Stimulated activated CD8-positive, alpha-beta memory T cell treated with anti-CD3 and anti-CD28 coated beads, Interleukin-15, amount 100 ng/mL, for 1 hour (primary cell): ENCODE data around the gene FRA10AC1.
"Not testable (repeated sequence)": the region's sequence is repeated elsewhere in the genome, so short reads cannot be mapped to it uniquely, and the experiment has no call there.

Experiments
- DNase-seq: peaks from one replicate; pipeline ENCODE4 v3.0.0-alpha.2; 2020; ENCODE audit warnings: low read depth

FRA10AC1 gene

DNA sequence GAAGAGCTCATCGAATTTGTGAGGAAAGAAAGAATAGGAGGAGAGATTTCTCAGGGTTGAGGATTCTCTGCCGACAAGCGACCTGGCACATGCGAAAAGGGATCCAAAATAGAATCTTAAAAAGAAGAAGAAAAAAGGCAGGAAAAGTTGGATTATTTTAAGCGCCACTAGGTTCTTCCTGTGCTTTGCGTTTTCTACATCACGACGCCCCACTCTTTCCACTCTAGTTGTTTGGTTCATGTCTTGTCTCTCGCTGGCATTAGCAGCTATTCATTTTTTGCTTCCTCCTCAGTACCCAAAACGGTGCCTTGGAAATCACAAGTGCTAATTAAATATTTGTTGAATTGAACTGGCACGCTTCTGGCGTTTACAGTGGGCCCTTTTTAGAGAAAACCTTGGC lies 674 bp upstream of the FRA10AC1 start:
- no peak for DNase-seq

DNA sequence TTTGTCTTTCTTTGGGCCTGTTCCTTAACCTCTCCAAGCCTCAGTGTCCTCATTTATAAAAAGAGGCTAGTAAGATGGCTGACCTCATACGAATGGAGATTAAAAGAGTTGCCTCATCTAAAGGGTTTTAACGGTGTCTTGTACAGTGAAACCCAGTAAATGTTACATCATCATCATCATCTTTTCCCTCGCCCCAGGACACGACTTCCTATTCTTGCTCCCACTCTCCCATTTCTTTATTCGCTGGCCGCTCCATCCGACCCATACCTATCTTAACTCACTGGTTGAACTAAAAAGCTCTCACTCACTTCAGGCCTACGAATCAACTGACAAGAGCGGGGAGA lies 554 bp downstream of the FRA10AC1 start:
- DNase-seq: no peak

DNA sequence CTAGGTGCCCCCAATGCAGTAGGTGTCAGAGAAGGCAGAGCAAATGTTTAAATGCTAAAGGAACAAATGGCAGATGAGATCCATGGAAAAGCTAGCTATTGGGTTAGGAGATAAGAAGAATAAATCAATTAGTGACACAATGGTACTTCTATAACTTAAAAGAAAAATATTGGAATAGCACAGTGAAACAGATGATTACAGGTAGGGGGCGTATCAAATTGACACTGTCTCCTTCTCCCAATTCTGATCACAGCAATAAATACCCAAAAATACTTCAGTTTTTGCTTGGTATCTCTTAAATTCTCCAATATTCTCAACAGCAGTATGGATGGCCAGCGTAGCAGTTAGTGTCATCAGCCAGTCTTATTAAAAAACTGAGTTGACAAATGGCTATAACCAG lies 5.2 kb downstream of the FRA10AC1 start:
- no peak for DNase-seq

- not testable (repeated sequence) for DNase-seq
Observed at GRCh38 chr10:93696582-93696981, 5.8 kb downstream of the FRA10AC1 start.

DNA sequence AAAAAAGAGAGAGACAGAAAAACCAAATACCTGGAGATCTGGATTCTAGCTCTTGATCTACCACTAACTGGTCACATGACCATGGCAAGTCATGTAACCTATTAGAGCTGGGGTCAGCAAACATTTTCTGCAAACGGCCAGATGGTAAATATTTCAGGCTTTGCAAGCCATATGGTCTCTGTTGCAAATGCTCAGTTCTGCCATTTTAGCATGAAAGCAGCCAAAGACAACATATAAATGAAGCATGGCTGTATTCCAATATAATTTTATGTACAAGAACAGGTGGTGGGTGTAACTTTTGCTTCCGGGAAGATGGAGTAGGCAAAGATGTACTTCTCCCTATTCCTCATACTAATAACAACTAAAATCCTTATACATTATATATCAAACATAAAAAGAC lies 6.7 kb downstream of the FRA10AC1 start:
- DNase-seq: no peak

DNA sequence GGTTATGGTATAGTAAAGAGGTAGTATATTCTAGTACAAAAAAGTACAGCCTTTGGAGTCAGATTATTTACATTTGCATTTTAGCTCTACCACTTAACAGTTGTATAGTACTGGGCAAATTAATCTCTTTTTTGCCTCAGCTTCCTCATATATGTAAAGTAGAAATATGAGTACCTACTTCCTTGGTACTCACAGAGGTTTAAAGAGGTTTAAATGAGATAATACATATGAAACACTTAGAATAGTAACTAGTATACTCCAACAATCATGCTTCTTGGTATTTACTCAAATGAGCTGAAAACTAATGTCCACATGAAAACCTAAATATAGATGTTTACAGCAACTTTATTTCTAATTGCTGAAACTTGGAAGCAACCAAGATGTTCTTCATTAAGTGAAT lies 14.7 kb downstream of the FRA10AC1 start:
- DNase-seq: no peak

DNA sequence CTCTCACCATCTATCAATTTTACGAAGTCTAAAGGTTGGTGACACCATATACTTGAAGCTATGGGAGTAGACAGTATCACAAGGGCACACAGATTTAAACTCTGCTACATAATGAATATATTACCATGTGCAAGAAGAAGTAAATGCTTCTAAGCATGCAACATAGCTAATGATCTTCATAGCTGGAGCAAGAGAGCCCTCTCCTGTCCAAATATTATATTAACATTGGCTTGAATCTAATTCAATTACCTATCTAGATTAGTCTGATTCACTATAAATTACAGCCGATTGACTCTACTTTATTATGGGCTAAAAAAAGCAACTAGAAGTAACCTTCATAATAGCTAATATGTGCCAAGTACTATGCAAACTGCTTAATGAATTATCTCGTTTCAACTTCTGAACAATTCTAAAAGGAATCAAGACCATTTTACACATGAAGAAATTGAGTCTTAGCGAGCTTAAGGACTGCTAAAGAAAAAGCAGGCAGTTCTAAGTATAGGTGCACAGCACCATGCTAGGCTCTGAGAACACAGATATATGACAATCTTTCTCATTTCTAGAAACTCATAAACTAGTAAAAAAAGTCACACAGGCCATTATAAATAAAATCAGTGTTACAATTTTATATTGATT lies 21.9 kb downstream of the FRA10AC1 start:
- DNase-seq: no peak

GRCh38 chr10:93678805-93679587 lies 23.4 kb downstream of the FRA10AC1 start:
- no peak for DNase-seq

DNA sequence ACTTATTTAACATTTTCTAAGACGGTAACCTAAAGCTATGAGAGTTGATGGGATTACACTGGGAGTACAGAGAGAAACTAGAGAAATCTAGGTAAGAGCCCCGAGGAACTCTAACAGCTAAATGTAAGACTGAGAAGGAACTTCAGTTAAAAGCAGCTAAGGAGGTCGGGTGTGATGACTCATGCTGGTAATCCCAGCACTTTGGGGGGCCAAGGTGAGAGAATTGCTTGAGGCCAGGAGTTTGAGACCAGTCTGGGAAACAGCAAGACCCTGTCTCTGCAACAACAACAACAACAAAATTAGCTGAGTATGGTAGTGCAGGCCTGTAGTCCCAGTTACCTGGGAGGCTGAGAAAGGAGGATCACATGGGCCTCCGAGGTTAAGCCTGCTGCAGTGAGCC lies 24.0 kb downstream of the FRA10AC1 start:
- no peak for DNase-seq

DNA sequence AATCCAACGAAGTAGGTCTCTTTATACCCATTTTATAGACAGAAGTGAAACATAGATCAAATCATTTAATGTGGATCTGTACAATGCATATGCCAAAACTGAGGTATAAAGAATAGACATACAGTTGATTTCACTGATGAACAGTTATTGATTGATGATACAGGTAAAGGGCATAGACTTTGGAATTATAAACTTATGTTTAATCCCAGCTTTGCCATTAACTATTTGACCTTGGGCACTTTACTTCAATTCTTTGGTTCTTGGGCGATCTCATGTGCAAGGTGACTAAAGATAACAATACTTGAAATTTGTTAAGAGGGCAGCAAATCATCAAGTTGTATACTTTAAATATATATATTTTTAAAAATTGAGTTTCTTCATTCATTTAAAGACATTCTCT lies 28.6 kb downstream of the FRA10AC1 start:
- DNase-seq: no peak

GRCh38 chr10:93672890-93673289 lies 29.5 kb downstream of the FRA10AC1 start:
- no peak for DNase-seq

GRCh38 chr10:93672022-93672678 lies 30.2 kb downstream of the FRA10AC1 start:
- no peak for DNase-seq

DNA sequence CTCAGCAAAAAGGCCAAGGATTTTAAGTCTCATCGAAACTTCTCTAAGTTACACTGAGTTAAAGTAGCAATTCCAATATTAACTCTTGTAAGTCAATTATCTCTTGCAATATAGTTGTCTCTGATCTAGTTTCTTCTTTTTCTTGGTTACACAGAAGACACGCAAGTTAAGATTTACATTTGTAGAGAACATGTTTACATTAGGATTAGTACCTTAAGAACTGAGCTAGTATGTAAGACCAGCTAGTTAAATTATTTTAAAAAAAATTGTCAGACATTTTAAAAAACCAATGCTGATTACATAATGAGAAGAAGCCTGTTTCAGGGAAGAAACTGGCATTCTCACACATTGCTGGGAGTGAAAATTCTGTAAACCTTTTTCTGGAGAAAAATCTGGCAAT lies 31.4 kb downstream of the FRA10AC1 start:
- no peak for DNase-seq

- no peak for DNase-seq
Observed at GRCh38 chr10:93670372-93670771, 32.0 kb downstream of the FRA10AC1 start.

GRCh38 chr10:93667795-93668194 lies 34.6 kb downstream of the FRA10AC1 start:
- DNase-seq: no peak

DNA sequence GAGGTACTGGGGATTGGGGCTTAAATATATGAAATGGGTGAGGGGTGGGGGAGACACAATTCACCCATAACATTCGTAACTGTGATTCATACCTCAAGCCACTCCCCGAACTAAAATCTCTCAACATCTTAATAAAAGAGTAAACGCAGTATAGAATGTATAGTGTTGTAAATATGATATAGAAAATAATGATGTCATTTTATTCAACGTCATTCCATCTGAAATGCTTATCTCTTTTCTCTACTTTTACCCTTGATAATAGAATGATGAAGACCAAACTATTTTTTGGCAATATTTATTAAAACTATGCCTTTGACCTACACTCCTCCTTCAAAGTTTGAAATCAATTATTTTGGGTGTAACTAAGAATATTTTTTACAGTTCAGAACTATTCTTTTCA lies 36.4 kb downstream of the FRA10AC1 start:
- DNase-seq: no peak

DNA sequence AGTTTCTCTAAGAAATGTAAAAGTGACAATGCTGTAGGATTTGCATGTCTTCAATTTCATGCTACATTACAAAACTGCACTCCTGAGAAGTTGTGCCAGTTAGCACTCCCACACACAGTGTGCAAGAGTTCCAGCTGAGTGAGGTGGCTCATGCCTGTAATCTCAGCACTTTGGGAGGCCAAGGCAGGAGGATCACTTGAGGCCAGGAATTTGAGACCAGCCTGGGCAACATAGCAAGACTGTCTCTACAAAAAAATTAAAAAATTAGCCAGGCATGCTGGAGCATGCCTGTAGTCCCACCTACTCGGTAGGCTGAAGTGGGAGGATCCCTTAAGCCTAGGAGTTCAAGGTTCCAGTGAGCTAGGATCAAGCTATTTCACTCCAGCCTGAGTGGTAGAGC lies 44.6 kb downstream of the FRA10AC1 start:
- DNase-seq: no peak

GRCh38 chr10:93656155-93656554 lies 46.2 kb downstream of the FRA10AC1 start:
- no peak for DNase-seq

DNA sequence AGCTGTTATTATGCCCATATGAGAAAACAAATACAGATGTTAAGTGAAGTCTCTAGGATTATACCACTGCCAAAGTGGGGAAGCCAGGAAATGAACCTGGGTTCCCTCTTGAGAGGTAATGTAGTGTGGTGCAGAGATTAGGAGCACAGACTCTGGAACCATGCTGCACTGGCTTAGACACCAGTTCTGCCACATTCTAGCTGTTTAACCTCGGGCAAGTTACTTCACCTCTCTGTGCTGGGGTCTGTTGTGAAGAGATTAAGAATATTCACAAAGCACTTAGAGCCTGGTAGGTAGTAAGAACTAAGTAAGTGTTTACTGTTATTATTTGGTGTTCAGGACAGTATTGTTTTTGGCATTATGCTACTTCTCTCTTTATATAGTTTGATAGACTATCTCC lies 48.2 kb downstream of the FRA10AC1 start:
- DNase-seq: no peak

GRCh38 chr10:93652857-93653256 lies 49.5 kb downstream of the FRA10AC1 start:
- DNase-seq: no peak

- no peak for DNase-seq
Observed at GRCh38 chr10:93639791-93640190, 62.6 kb downstream of the FRA10AC1 start.

GRCh38 chr10:93630625-93631557 lies 71.5 kb downstream of the FRA10AC1 start:
- no peak for DNase-seq
